HepG2 (cell line): ENCODE measurements around the gene NPDC1. TPM values are rescaled to one million over a fixed set of nuclear protein-coding genes. Genes with fewer than 3 reads are reported as not detected.

Source experiments
- ATAC-seq: fragments of 200-7000 bp; cut with Tn5 transposase; 3 replicates; pipeline ENCODE4 v1.9.1; 2020; ENCODE audit warnings: mild to moderate bottlenecking, moderate library complexity
- BruUV-seq: library from RNA; stranded (reverse); fragments of 400-500 nt; replicated peaks from 2 replicates; lab custom pipeline; 2021; lab: Mats Ljungman, UMichigan
- CTCF ChIA-PET: fragments of 300-600 bp; formaldehyde crosslinking; extraction: SDS; loops from one replicate; lab custom pipeline; 2021; ENCODE audit warnings: low total read pairs, inconsistent platforms, low intra/inter-chr PET ratio; lab: Yijun Ruan, JAX
- POLR2A ChIA-PET: fragments of 350-600 bp; sonication (Branson Sonifier 250); formaldehyde crosslinking; loops from one replicate; lab custom pipeline; 2020; ENCODE audit warnings: antibody characterized with exemption, inconsistent platforms; lab: Yijun Ruan, JAX
- DNase-seq: peaks from one replicate; pipeline ENCODE4 v3.0.0-alpha.2; 2015; ENCODE audit warnings: low spot score
- FAIRE-seq: peaks from 3 replicates; lab custom pipeline; 2011; peaks lifted over from hg19 to GRCh38; lab: Jason Lieb, UNC
- H2AFZ ChIP-seq: one replicate; pipeline ENCODE4 v1.6.1; 2011; ENCODE audit warnings: low read length, inconsistent platforms
- H3K27ac ChIP-seq: fragments of 300-600 bp; 3 replicates; pipeline ENCODE4 v1.8.0; 2011; ENCODE audit warnings: mixed run types, mild to moderate bottlenecking, mixed read lengths, low read length, inconsistent platforms; ENCODE audit not compliant: insufficient read depth; ENCODE audit errors: extremely low read length
- H3K27me3 ChIP-seq, 2 experiments: fragments of 200-600 bp in 1 of 2; 2 replicates in 1 of 2; 3 replicates in 1 of 2; pipeline versions ENCODE4 v1.6.0 to v1.8.0; 2011; ENCODE audit warnings: low read length in 2 of 2, mild to moderate bottlenecking in 2 of 2, moderate library complexity in 2 of 2, inconsistent platforms in 1 of 2; ENCODE audit not compliant: insufficient read depth in 2 of 2, control insufficient read depth in 1 of 2
- H3K36me3 ChIP-seq, 2 experiments: fragments of 200-600 bp in 1 of 2; replicated peaks in 1 of 2; 2 replicates in 1 of 2; 3 replicates in 1 of 2; pipeline versions ENCODE4 v1.5.1 to v1.8.0; 2011; ENCODE audit warnings: low read length in 2 of 2, inconsistent platforms in 1 of 2; ENCODE audit not compliant: insufficient read depth in 2 of 2, control insufficient read depth in 1 of 2
- H3K4me1 ChIP-seq: 2 replicates; pipeline ENCODE4 v1.5.1; 2012; ENCODE audit warnings: low read length, inconsistent platforms; ENCODE audit not compliant: insufficient read depth
- H3K4me2 ChIP-seq: 2 replicates; pipeline ENCODE4 v1.6.0; 2011; ENCODE audit warnings: low read depth, low read length, inconsistent platforms
- H3K4me3 ChIP-seq, 3 experiments: fragments of 200-600 bp in 1 of 3; sonication (generic), shearing (Covaris generic) in 1 of 3; replicated peaks in 1 of 3; 2 replicates each; pipeline ENCODE4 v1.5.1; 2011 to 2016; ENCODE audit warnings: low read length in 3 of 3, inconsistent platforms in 2 of 3, low read depth in 2 of 3, mild to moderate bottlenecking in 2 of 3, control low read depth in 1 of 3, mixed read lengths in 1 of 3; ENCODE audit not compliant: insufficient read depth in 1 of 3
- H3K79me2 ChIP-seq: one replicate; pipeline ENCODE4 v1.6.1; 2011; ENCODE audit warnings: low read length, inconsistent platforms; ENCODE audit not compliant: insufficient read depth
- H3K9ac ChIP-seq: 2 replicates; pipeline ENCODE4 v1.6.0; 2011; ENCODE audit warnings: mild to moderate bottlenecking, low read depth, low read length, inconsistent platforms; ENCODE audit not compliant: insufficient read depth
- H3K9me3 ChIP-seq: 2 replicates; pipeline ENCODE4 v1.5.1; 2012; ENCODE audit warnings: mild to moderate bottlenecking, low read length
- H4K20me1 ChIP-seq: 2 replicates; pipeline ENCODE4 v1.6.0; 2011; ENCODE audit warnings: inconsistent platforms, mild to moderate bottlenecking, low read length, moderate library complexity; ENCODE audit not compliant: insufficient read depth
- FOSL2 ChIP-seq: sonication (generic); formaldehyde crosslinking; IDR thresholded peaks from 2 replicates; pipeline ENCODE4 v1.4.0; 2020; ENCODE audit warnings: missing genetic modification reagents
- HIVEP1 ChIP-seq: sonication (generic); formaldehyde crosslinking; IDR thresholded peaks from 2 replicates; pipeline ENCODE4 v1.4.0; 2020; ENCODE audit warnings: mild to moderate bottlenecking, missing genetic modification reagents
- MXD4 ChIP-seq: IDR thresholded peaks from 2 replicates; pipeline ENCODE4 v1.6.1; 2016; ENCODE audit warnings: mild to moderate bottlenecking, missing biosample characterization, missing genetic modification reagents
- ZNF121 ChIP-seq: sonication (generic); formaldehyde crosslinking; IDR thresholded peaks from 2 replicates; pipeline ENCODE4 v1.5.0; 2020; ENCODE audit warnings: mild to moderate bottlenecking, missing genetic modification reagents
- ZNF704 ChIP-seq: sonication (generic); formaldehyde crosslinking; IDR thresholded peaks from 2 replicates; pipeline ENCODE4 v1.8.1; 2023; ENCODE audit warnings: mild to moderate bottlenecking, inconsistent platforms, moderate library complexity, missing genetic modification reagents, borderline replicate concordance
- WGBS: methylation state at CpG from one replicate; pipeline ENCODE4 v1.1.6; 2017; ENCODE audit warnings: low lambda C conversion rate; 5-methylcytosine and 5-hydroxymethylcytosine counted together
- in situ Hi-C: cut with HindIII; loops from 2 replicates; pipeline ENCODE4 v1.10.0; 2017; ENCODE audit warnings: low pct_unique_long_range_greater_than_20kb; ENCODE audit not compliant: extremely low pct_ligation_motif_present
- intact Hi-C: fragments of 100-400 bp; cut with micrococcal nuclease; formaldehyde crosslinking; loops from one replicate; pipeline ENCODE4 v1.10.0; 2022; ENCODE audit not compliant: unreplicated experiment
- polyA plus RNA-seq, 8 experiments: library from polyadenylated mRNA; depleted of rRNA in 3 of 8; stranded (reverse) in 7 of 8; unstranded in 1 of 8; fragments of >200 nt; fragmentation: Illumina TruSeq in 4 of 8; extraction: Trizol in 4 of 8; gene quantifications; 2 replicates each; pipeline versions ENCODE4 v1.2.1 to v1.2.3, GENCODE V29; 2011 to 2016; ENCODE audit warnings: low read depth in 4 of 8, missing spikeins in 1 of 8, mixed read lengths in 1 of 8; ENCODE audit not compliant: insufficient read depth in 1 of 8
- total RNA-seq, 5 experiments: library from RNA; depleted of rRNA; stranded (reverse); fragments of >200 nt; fragmentation: Illumina TruSeq; extraction: Trizol; gene quantifications; 2 replicates each; pipeline ENCODE4 v1.2.3, GENCODE V29; 2016; ENCODE audit warnings: low read depth in 1 of 5
- TF ChIP-seq, protein P1 (sequence below): IDR thresholded peaks from 2 replicates; pipeline ENCODE4 v1.4.0; 2020; ENCODE audit warnings: mild to moderate bottlenecking, missing genetic modification reagents
- TF ChIP-seq, protein P2 (sequence below): sonication (generic); formaldehyde crosslinking; IDR thresholded peaks from 2 replicates; pipeline ENCODE4 v1.8.0; 2022; ENCODE audit warnings: mild to moderate bottlenecking, missing genetic modification reagents, moderate library complexity
- TF ChIP-seq, protein P3 (sequence below): sonication (generic); formaldehyde crosslinking; conservative IDR thresholded peaks from 2 replicates; pipeline ENCODE4 v1.4.0; 2020; ENCODE audit warnings: mild to moderate bottlenecking, missing genetic modification reagents, moderate library complexity

Gene NPDC1
- total and polyA plus RNA-seq, 2 of the 13 experiments (the other 11 are each of a cell fraction or from before 2014, with no cell fraction given), result 0.84 to 5.4 TPM

GRCh38 chr9:137015540-137015930 is 30.4 kb downstream of the NPDC1 start (continued):
- TF ChIP-seq, protein P1, sequence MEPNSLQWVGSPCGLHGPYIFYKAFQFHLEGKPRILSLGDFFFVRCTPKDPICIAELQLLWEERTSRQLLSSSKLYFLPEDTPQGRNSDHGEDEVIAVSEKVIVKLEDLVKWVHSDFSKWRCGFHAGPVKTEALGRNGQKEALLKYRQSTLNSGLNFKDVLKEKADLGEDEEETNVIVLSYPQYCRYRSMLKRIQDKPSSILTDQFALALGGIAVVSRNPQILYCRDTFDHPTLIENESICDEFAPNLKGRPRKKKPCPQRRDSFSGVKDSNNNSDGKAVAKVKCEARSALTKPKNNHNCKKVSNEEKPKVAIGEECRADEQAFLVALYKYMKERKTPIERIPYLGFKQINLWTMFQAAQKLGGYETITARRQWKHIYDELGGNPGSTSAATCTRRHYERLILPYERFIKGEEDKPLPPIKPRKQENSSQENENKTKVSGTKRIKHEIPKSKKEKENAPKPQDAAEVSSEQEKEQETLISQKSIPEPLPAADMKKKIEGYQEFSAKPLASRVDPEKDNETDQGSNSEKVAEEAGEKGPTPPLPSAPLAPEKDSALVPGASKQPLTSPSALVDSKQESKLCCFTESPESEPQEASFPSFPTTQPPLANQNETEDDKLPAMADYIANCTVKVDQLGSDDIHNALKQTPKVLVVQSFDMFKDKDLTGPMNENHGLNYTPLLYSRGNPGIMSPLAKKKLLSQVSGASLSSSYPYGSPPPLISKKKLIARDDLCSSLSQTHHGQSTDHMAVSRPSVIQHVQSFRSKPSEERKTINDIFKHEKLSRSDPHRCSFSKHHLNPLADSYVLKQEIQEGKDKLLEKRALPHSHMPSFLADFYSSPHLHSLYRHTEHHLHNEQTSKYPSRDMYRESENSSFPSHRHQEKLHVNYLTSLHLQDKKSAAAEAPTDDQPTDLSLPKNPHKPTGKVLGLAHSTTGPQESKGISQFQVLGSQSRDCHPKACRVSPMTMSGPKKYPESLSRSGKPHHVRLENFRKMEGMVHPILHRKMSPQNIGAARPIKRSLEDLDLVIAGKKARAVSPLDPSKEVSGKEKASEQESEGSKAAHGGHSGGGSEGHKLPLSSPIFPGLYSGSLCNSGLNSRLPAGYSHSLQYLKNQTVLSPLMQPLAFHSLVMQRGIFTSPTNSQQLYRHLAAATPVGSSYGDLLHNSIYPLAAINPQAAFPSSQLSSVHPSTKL (CRISPR knock-in tag), result no peak
- TF ChIP-seq, all 625 proteins: peak for 0

- FAIRE-seq, result no peak
- intact Hi-C loops (no loop called here), in situ Hi-C loops (no loop called here)
- Histone ChIP-seq H2AFZ (no peak overlapping the region), H3K27me3 (no peaks in the 10 kb centered on the region), H3K4me2 (no peak overlapping the region), H3K9me3 (no peaks in the 10 kb centered on the region), H3K9ac (no peak overlapping the region), H3K36me3 (peaks cover 1 to 2% of the 10 kb centered on the region in 2 experiments; a peak in 1 of 5 replicates), H3K4me3 (no peak overlapping the region), H3K4me1 (no peaks in the 10 kb centered on the region), H3K27ac (no peak overlapping the region)
- POLR2A ChIA-PET, result no interaction called here
- no peak for ATAC-seq
- TF ChIP-seq, protein P2, sequence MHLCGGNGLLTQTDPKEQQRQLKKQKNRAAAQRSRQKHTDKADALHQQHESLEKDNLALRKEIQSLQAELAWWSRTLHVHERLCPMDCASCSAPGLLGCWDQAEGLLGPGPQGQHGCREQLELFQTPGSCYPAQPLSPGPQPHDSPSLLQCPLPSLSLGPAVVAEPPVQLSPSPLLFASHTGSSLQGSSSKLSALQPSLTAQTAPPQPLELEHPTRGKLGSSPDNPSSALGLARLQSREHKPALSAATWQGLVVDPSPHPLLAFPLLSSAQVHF (CRISPR knock-in tag), result no peak
- TF ChIP-seq HIVEP1 (CRISPR knock-in tag) (no peak), MXD4 (CRISPR knock-in tag) (no peak), ZNF704 (no peak), FOSL2 (CRISPR knock-in tag) (no peak), ZNF121 (CRISPR knock-in tag) (no peak)
- TF ChIP-seq, protein P3, sequence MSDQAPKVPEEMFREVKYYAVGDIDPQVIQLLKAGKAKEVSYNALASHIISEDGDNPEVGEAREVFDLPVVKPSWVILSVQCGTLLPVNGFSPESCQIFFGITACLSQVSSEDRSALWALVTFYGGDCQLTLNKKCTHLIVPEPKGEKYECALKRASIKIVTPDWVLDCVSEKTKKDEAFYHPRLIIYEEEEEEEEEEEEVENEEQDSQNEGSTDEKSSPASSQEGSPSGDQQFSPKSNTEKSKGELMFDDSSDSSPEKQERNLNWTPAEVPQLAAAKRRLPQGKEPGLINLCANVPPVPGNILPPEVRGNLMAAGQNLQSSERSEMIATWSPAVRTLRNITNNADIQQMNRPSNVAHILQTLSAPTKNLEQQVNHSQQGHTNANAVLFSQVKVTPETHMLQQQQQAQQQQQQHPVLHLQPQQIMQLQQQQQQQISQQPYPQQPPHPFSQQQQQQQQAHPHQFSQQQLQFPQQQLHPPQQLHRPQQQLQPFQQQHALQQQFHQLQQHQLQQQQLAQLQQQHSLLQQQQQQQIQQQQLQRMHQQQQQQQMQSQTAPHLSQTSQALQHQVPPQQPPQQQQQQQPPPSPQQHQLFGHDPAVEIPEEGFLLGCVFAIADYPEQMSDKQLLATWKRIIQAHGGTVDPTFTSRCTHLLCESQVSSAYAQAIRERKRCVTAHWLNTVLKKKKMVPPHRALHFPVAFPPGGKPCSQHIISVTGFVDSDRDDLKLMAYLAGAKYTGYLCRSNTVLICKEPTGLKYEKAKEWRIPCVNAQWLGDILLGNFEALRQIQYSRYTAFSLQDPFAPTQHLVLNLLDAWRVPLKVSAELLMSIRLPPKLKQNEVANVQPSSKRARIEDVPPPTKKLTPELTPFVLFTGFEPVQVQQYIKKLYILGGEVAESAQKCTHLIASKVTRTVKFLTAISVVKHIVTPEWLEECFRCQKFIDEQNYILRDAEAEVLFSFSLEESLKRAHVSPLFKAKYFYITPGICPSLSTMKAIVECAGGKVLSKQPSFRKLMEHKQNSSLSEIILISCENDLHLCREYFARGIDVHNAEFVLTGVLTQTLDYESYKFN, result no peak
- TF ChIP-seq, all 625 proteins: peak for 0
- WGBS, result 91% methylated on average over 4 of the region's 36 CpGs
- DNase-seq, result no peak
- BruUV-seq, result no TSS peak
- CTCF ChIA-PET, result no interaction called here
- Histone ChIP-seq H3K79me2 (no peaks in the 10 kb centered on the region), H4K20me1 (no peaks in the 10 kb centered on the region)
Observed at GRCh38 chr9:137014776-137015539, 31.0 kb downstream of the NPDC1 start.
